ENCODE measurements around the gene NOX4. TPM values are rescaled to one million over a fixed set of nuclear protein-coding genes. Genes with fewer than 3 reads are reported as not detected.

NOX4 gene
- total RNA-seq, 1 experiment from 2014 or later, result 3.0 TPM

- H3K4me1 ChIP-seq (ENCODE audit: insufficient read depth, low read length), result no peaks in the 10 kb centered on the region; the same call in 1 of the 2 replicates
- Mint-ChIP-seq H3K4me3 (no peak overlapping the region), H3K36me3 (ENCODE audit: insufficient read depth in 1 of 3, low read depth in 3 of 3) (peaks cover under 1 to 1% (median under 1%) of the 10 kb centered on the region in 3 experiments; a peak in 3 of 7 replicates), H3K4me1 (peaks cover 12 to 13% of the 10 kb centered on the region in 2 experiments), H3K27me3 (ENCODE audit: low read depth) (no peaks in the 10 kb centered on the region), H3K27ac (no peak overlapping the region), H3K9me3 (peaks cover 0 to 3% of the 10 kb centered on the region in 2 experiments; a peak in 1 of 5 replicates)
- H3K79me1 ChIP-seq (ENCODE audit: insufficient read depth, low read depth, low read length, poor library complexity, severe bottlenecking), result no peaks in the 10 kb centered on the region
- no peaks in the 10 kb centered on the region for H3K27me3 ChIP-seq (ENCODE audit: insufficient read depth, low read length)
- no peak overlapping the region for H2BK120ac ChIP-seq (ENCODE audit: low read depth, low read length, poor library complexity, severe bottlenecking)
- H2BK20ac ChIP-seq (ENCODE audit: low read depth, low read length, poor library complexity, severe bottlenecking), result no peak overlapping the region
- no peak for DNase-seq
- no peaks in the 10 kb centered on the region for H3K79me2 ChIP-seq (ENCODE audit: insufficient read depth, low read length)
- no peak overlapping the region for H2BK12ac ChIP-seq (ENCODE audit: insufficient read length, low read depth, low read length)
- H3K18ac ChIP-seq (ENCODE audit: insufficient read length, low read depth, low read length), result no peak overlapping the region
- no peak overlapping the region for H3K14ac ChIP-seq (ENCODE audit: insufficient read depth, low read length)
- H3K56ac ChIP-seq (ENCODE audit: insufficient read length, low read depth, low read length), result no peak overlapping the region
- H2BK15ac ChIP-seq (ENCODE audit: low read depth, low read length), result no peak overlapping the region
- H4K91ac ChIP-seq (ENCODE audit: insufficient read length, low read depth, low read length), result no peak overlapping the region
- H3K23ac ChIP-seq (ENCODE audit: insufficient read length, low read depth, low read length), result no peak overlapping the region
- no peak overlapping the region for H2AK5ac ChIP-seq (ENCODE audit: insufficient read length, low read length)
- TF ChIP-seq CTCF (conservative IDR thresholded peaks at IDR 0.05), result no peak
- H3K23me2 ChIP-seq (ENCODE audit: insufficient read length, low read depth, low read length, poor library complexity, severe bottlenecking), result no peaks in the 10 kb centered on the region
- H3T11ph ChIP-seq (ENCODE audit: low read length), result no peak overlapping the region
- no peak overlapping the region for H2AFZ ChIP-seq (ENCODE audit: low read length)
- H3K27ac ChIP-seq (ENCODE audit: insufficient read length, low read depth, low read length), result no peak overlapping the region
- H3K9ac ChIP-seq (ENCODE audit: extremely low read depth, insufficient read length, low read length), result no peak overlapping the region
- H3K4me2 ChIP-seq (ENCODE audit: insufficient read depth, insufficient read length, low read length), result no peak overlapping the region
- no peak overlapping the region for H4K5ac ChIP-seq (ENCODE audit: insufficient read length, low read depth, low read length)
- no peak overlapping the region for H4K8ac ChIP-seq (replicated peaks; ENCODE audit: insufficient read length, low read depth, low read length)
- H4K20me1 ChIP-seq (ENCODE audit: control insufficient read depth, insufficient read depth, insufficient read length), result no peaks in the 10 kb centered on the region
- no peaks in the 10 kb centered on the region for H3K9me3 ChIP-seq (ENCODE audit: control insufficient read depth, low read depth, low read length)
- no peak overlapping the region for H3K4ac ChIP-seq (ENCODE audit: low read depth, low read length)
- no CpG with 5 or more reads among the region's 3 CpGs for WGBS (ENCODE audit: extremely low coverage, insufficient read length, low lambda C conversion rate)
- no peak overlapping the region for H2BK5ac ChIP-seq (ENCODE audit: insufficient read length, low read length)
Measured at GRCh38 chr11:89420981-89421380, 70.2 kb downstream of the NOX4 start.
